GM23248 (cell line): ENCODE data around the gene HRH3. TPM values are rescaled to one million over a fixed set of nuclear protein-coding genes. Genes with fewer than 3 reads are reported as not detected.

Source experiments
- DNase-seq: peaks from one replicate; pipeline ENCODE4 v3.0.0-alpha.2; 2015
- H2AFZ ChIP-seq: fragments of 200-600 bp; sonication (generic); 2 replicates; pipeline ENCODE4 v1.6.1; 2016; ENCODE audit warnings: antibody characterized with exemption
- H3F3A ChIP-seq: fragments of 200-600 bp; sonication (generic); 2 replicates; pipeline ENCODE4 v1.6.1; 2016; ENCODE audit warnings: mild to moderate bottlenecking, antibody characterized with exemption, mixed run types; ENCODE audit not compliant: insufficient read depth
- H3K27ac ChIP-seq: fragments of 200-600 bp; sonication (generic); 2 replicates; pipeline ENCODE4 v1.5.1; 2016; ENCODE audit warnings: mild to moderate bottlenecking
- H3K27me3 ChIP-seq: fragments of 200-600 bp; sonication (generic); replicated peaks from 2 replicates; pipeline ENCODE4 v1.6.1; 2016; ENCODE audit warnings: mild to moderate bottlenecking; ENCODE audit not compliant: insufficient read depth
- H3K36me3 ChIP-seq: fragments of 200-600 bp; sonication (generic); 2 replicates; pipeline ENCODE4 v1.6.1; 2016; ENCODE audit warnings: low read depth, mild to moderate bottlenecking
- H3K4me1 ChIP-seq: fragments of 200-600 bp; sonication (generic); 2 replicates; pipeline ENCODE4 v1.6.1; 2016; ENCODE audit warnings: mild to moderate bottlenecking; ENCODE audit not compliant: insufficient read depth
- H3K4me2 ChIP-seq: fragments of 200-600 bp; sonication (generic); one replicate; pipeline ENCODE4 v1.6.1; 2016; ENCODE audit warnings: mild to moderate bottlenecking; ENCODE audit not compliant: unreplicated experiment
- H3K4me3 ChIP-seq: fragments of 200-600 bp; sonication (generic); 2 replicates; pipeline ENCODE4 v1.5.1; 2016; ENCODE audit warnings: mild to moderate bottlenecking
- H3K79me2 ChIP-seq: fragments of 200-600 bp; sonication (generic); 2 replicates; pipeline ENCODE4 v1.6.1; 2016; ENCODE audit warnings: mild to moderate bottlenecking; ENCODE audit not compliant: insufficient read depth
- H3K9ac ChIP-seq: fragments of 200-600 bp; sonication (generic); 2 replicates; pipeline ENCODE4 v1.6.1; 2016; ENCODE audit warnings: mild to moderate bottlenecking
- H3K9me2 ChIP-seq: fragments of 200-600 bp; sonication (generic); 2 replicates; pipeline ENCODE4 v1.6.1; 2016; ENCODE audit warnings: mixed run types, mild to moderate bottlenecking, moderate library complexity; ENCODE audit not compliant: insufficient read depth
- H3K9me3 ChIP-seq: fragments of 200-600 bp; sonication (generic); one replicate; pipeline ENCODE4 v1.6.1; 2017; ENCODE audit warnings: low read depth
- H4K20me1 ChIP-seq: fragments of 200-600 bp; sonication (generic); 2 replicates; pipeline ENCODE4 v1.6.0; 2016; ENCODE audit not compliant: insufficient read depth
- EZH2 ChIP-seq: fragments of 200-600 bp; sonication (generic); IDR thresholded peaks from 2 replicates; pipeline ENCODE4 v1.6.1; 2018; ENCODE audit warnings: antibody characterized with exemption, mild to moderate bottlenecking; ENCODE audit not compliant: insufficient read depth, poor library complexity, severe bottlenecking
- EZH2phosphoT487 ChIP-seq: fragments of 200-600 bp; sonication (generic); IDR thresholded peaks from 2 replicates; pipeline ENCODE4 v1.6.1; 2018; ENCODE audit warnings: antibody characterized with exemption, moderate library complexity, mild to moderate bottlenecking, low read depth; ENCODE audit not compliant: insufficient read depth
- WGBS, 2 experiments: methylation state at CpG; one replicate each; pipeline ENCODE4 v1.1.6; 2015 to 2017; ENCODE audit warnings: low lambda C conversion rate in 2 of 2, low coverage in 1 of 2; ENCODE audit errors: missing lambda C conversion rate in 2 of 2; 5-methylcytosine and 5-hydroxymethylcytosine counted together
- in situ Hi-C: fragments of 300-500 bp; cut with MboI; formaldehyde crosslinking; loops from 2 replicates; pipeline ENCODE4 v1.15.0; 2020
- polyA plus RNA-seq: library from polyadenylated mRNA; unstranded; fragments of >200 nt; fragmentation: Nextera tagmentation; extraction: Ambion mirVana; gene quantifications from 2 replicates; pipeline ENCODE4 v1.2.1, GENCODE V29; 2016
- total RNA-seq: library from RNA; depleted of rRNA; stranded (reverse); fragments of >200 nt; shearing (Covaris generic); gene quantifications from 2 replicates; pipeline ENCODE4 v1.2.3, GENCODE V29; 2014

Gene HRH3
- total and polyA plus RNA-seq, 2 experiments from 2014 or later: not detected

DNA sequence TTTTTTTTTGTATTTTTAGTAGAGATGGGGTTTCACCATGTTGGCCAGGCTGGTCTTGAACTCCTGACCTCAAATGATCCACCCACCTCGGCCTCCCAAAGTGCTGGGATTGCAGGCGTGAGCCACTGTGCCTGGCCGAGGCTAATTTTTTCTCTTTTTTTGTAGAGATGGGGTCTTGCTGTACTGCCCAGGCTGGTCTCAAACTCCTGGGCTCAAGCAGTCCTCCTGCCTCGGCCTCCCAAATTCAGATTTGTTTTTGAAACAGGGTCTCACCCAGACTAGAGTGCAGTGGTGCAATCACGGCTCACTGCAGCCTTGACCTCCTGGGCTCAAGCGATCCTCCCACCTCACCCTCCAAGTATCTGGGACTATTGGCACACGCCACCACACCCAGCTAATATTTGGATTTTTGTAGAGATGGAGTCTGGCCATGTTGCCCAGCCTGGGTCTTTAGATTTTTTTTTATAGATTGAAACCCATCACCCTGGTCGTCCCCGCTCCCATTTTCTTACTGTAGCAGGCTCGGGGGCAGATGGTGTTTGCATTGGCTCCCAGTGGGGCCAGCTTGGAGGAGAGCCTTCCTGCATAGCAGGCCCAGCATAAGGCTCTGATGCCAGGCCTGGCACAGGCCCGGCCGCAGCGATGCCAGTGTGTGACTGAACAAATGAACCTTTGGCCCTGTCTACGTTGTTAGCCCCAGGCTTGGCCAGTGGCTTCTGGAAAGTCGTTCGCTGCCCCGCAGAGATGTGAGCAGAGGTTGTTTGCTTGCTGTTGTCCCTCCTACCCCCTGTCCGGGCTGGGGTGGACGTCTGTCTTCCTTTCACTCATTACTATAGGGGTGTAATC lies 41.5 kb downstream of the HRH3 start:
- Histone ChIP-seq H3F3A (peaks cover 15% of the 10 kb centered on the region), H3K4me1 (peaks cover 9% of the 10 kb centered on the region), H3K27ac (no peak overlapping the region), H3K4me3 (no peak overlapping the region), H3K27me3 (no peaks in the 10 kb centered on the region), H3K9ac (no peak overlapping the region), H2AFZ (no peak overlapping the region), H4K20me1 (no peaks in the 10 kb centered on the region), H3K9me3 (no peaks in the 10 kb centered on the region), H3K4me2 (no peak overlapping the region), H3K36me3 (peaks cover 7% of the 10 kb centered on the region; the same call in 1 of the 2 replicates), H3K9me2 (no peaks in the 10 kb centered on the region), H3K79me2 (peaks cover 16% of the 10 kb centered on the region)
- in situ Hi-C loops: no loop called here
- no peak for DNase-seq
- 88 to 93% methylated on average over 17 to 19 of the region's 19 CpGs for WGBS, 2 experiments
- TF ChIP-seq EZH2phosphoT487: no peak
- TF ChIP-seq EZH2: no peak

- Histone ChIP-seq H3K4me3 (no peak overlapping the region), H3K9me2 (no peaks in the 10 kb centered on the region), H3K36me3 (peaks cover 7% of the 10 kb centered on the region; the same call in 1 of the 2 replicates), H3F3A (peaks cover 14% of the 10 kb centered on the region), H2AFZ (no peak overlapping the region), H3K79me2 (peaks cover 7% of the 10 kb centered on the region; the same call in 1 of the 2 replicates), H3K27ac (no peak overlapping the region), H3K4me1 (peaks cover 9% of the 10 kb centered on the region), H3K27me3 (no peaks in the 10 kb centered on the region), H3K9me3 (no peaks in the 10 kb centered on the region), H3K9ac (no peak overlapping the region), H3K4me2 (no peak overlapping the region), H4K20me1 (no peaks in the 10 kb centered on the region)
- in situ Hi-C loops: no loop called here
- TF ChIP-seq EZH2: no peak
- TF ChIP-seq EZH2phosphoT487: no peak
- 89 to 92% methylated on average over 9 of the region's 9 CpGs for WGBS, 2 experiments
- no peak for DNase-seq
Measured at GRCh38 chr20:62177307-62177706, 42.8 kb downstream of the HRH3 start.

DNA sequence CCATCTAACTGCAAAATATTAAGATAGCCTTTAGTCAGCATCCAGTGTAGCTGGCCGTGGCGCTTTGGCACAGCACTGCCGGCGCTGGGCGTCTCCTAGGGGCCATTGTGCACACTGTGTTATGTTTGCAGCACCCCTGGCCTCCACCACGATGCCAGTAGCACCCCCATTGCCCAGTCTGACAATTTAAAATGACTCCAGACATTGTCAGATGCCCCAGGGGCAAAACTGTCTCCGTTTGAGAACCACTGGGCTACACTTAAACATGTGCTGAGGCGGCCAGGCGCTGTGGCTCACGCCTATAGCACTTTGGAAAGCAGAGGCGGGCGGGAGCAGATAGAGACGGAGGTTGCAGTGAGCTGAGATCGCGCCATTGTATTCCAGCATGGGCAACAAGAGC lies 43.2 kb downstream of the HRH3 start:
- Histone ChIP-seq H3K27ac (no peak overlapping the region), H3K27me3 (no peaks in the 10 kb centered on the region), H3K9ac (no peak overlapping the region), H3K9me3 (no peaks in the 10 kb centered on the region), H2AFZ (no peak overlapping the region), H3K4me1 (peaks cover 6% of the 10 kb centered on the region), H3K4me2 (no peak overlapping the region), H3K36me3 (peaks cover 7% of the 10 kb centered on the region; the same call in 1 of the 2 replicates), H4K20me1 (no peaks in the 10 kb centered on the region), H3F3A (peaks cover 10% of the 10 kb centered on the region), H3K4me3 (no peak overlapping the region), H3K79me2 (peaks cover 3% of the 10 kb centered on the region; the same call in 1 of the 2 replicates), H3K9me2 (no peaks in the 10 kb centered on the region)
- 95 to 96% methylated on average over 15 of the region's 15 CpGs for WGBS, 2 experiments
- in situ Hi-C loops: no loop called here
- TF ChIP-seq EZH2 (no peak), EZH2phosphoT487 (no peak)
- no peak for DNase-seq

DNA sequence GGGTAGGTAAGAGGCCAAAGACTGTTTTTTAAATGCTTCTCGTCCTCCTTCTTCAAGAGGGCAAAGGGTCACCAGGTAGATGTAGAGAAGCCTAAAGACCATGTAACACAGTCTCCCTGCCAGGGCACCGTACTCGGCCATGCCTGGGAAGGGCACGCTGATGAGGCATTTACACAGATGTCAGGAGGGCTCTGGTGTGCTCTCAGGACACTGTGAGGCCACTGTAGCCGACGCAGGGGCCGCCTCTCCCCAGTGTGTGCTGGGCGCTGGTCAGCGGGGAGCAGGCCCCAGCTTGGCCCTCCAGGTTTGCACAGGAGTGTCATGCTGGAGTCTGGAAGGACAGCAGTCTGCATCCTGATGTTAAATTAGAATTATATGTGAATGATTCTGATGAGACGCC lies 44.4 kb downstream of the HRH3 start:
- no peak for TF ChIP-seq EZH2
- TF ChIP-seq EZH2phosphoT487: no peak
- Histone ChIP-seq H3K27me3 (no peaks in the 10 kb centered on the region), H4K20me1 (no peaks in the 10 kb centered on the region), H3F3A (no peaks in the 10 kb centered on the region; the same call in 1 of the 2 replicates), H3K79me2 (no peaks in the 10 kb centered on the region), H3K36me3 (peaks cover 3% of the 10 kb centered on the region; the same call in 1 of the 2 replicates), H3K4me2 (no peak overlapping the region), H3K9ac (no peak overlapping the region), H3K9me3 (no peaks in the 10 kb centered on the region), H3K27ac (no peak overlapping the region), H3K9me2 (no peaks in the 10 kb centered on the region), H3K4me3 (no peak overlapping the region), H2AFZ (no peak overlapping the region), H3K4me1 (no peaks in the 10 kb centered on the region)
- in situ Hi-C loops: no loop called here
- 93 to 96% methylated on average over 10 of the region's 10 CpGs for WGBS, 2 experiments
- DNase-seq: no peak
